Tibial nerve (tissue), 4 donors: ENCODE results near the gene DCPS. TPM values are rescaled to one million over a fixed set of nuclear protein-coding genes. Genes with fewer than 3 reads are reported as not detected.
"Not testable (repeated sequence)": the region's sequence is repeated elsewhere in the genome, so short reads cannot be mapped to it uniquely, and the experiment has no call there.

Experiments used
- DNase-seq, 2 donors: peaks; one replicate each; pipeline ENCODE4 v3.0.0-alpha.2; 2019; ENCODE audit warnings: low spot score in 2 of 2
- H3K27ac ChIP-seq, 4 donors: fragments of 200-600 bp; sonication (generic) in 3 of 4; one replicate each; pipeline ENCODE4 v1.5.1; 2017 to 2019; ENCODE audit warnings: mild to moderate bottlenecking in 1 of 4
- H3K27me3 ChIP-seq, 2 donors: fragments of 200-600 bp; sonication (generic) in 1 of 2; one replicate each; pipeline versions ENCODE4 v1.5.1 to v1.6.0; 2017 to 2019
- H3K36me3 ChIP-seq, 3 donors: fragments of 200-600 bp; sonication (generic); one replicate each; pipeline ENCODE4 v1.5.1; 2018 to 2019
- H3K4me1 ChIP-seq, 4 donors: fragments of 200-600 bp; sonication (generic) in 3 of 4; one replicate each; pipeline ENCODE4 v1.5.1; 2017 to 2019
- H3K4me3 ChIP-seq, 4 donors: fragments of 200-600 bp; sonication (generic) in 3 of 4; one replicate each; pipeline ENCODE4 v1.5.1; 2017 to 2019; ENCODE audit warnings: mild to moderate bottlenecking in 1 of 4, moderate library complexity in 1 of 4
- H3K9me3 ChIP-seq, 4 donors: fragments of 200-600 bp; sonication (generic) in 3 of 4; one replicate each; pipeline ENCODE4 v1.5.1; 2017 to 2019
- EP300 ChIP-seq, 2 donors: sonication (generic); formaldehyde crosslinking; IDR thresholded peaks; one replicate each; pipeline ENCODE4 v1.6.1; 2017; ENCODE audit warnings: antibody characterized with exemption in 2 of 2, mild to moderate bottlenecking in 1 of 2
- POLR2A ChIP-seq, 2 donors: fragments of 450-650 bp; IDR thresholded peaks; one replicate each; pipeline ENCODE4 v1.6.1; 2017; ENCODE audit warnings: antibody characterized with exemption in 2 of 2, mild to moderate bottlenecking in 2 of 2, moderate library complexity in 2 of 2
- WGBS, 2 donors: methylation state at CpG; one replicate each; pipeline ENCODE4 v1.1.5; 2018; 5-methylcytosine and 5-hydroxymethylcytosine counted together
- total RNA-seq, 4 donors: library from RNA; depleted of rRNA; stranded (reverse); fragments of >200 nt; gene quantifications; one replicate each; pipeline ENCODE4 v1.1.0, GENCODE V29; 2016
- TF ChIP-seq, protein P1 (sequence below), 5 experiments: fragments of 200-600 bp in 3 of 5; fragments of 450-650 bp in 2 of 5; sonication (generic) in 3 of 5; IDR thresholded peaks; one replicate each; pipeline ENCODE4 v1.5.1; 2016 to 2019; ENCODE audit warnings: antibody characterized with exemption in 5 of 5, mild to moderate bottlenecking in 3 of 5, moderate library complexity in 2 of 5

The DCPS gene
- total RNA-seq, 4 donors from 2014 or later, result 7.1 to 16.4 (median 11.9) TPM

DNA sequence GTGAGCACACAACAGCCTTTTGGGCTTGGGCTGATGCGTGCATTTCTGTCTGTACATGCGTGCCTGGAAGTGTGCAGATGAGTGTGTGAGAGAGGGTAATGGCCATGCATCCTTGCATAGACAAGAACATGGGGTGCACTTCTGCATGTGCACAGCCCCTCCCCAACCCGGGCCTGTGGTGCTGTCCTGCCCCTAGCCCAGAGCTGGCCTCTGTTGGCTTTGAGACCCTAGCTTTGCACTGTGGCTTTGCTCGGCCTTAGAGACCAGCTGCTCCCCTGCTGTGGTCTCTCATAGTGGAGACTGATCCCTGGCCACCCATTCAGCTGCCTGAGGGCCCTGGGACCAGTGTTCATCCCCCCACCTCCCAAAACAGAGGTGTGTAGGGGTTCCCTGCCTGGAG lies 77.0 kb downstream of the DCPS start:
- Histone ChIP-seq H3K4me3 (no peak overlapping the region), H3K27ac (peak overlapping the region in 1 of 4 donors; percentile 33), H3K36me3 (no peaks in the 10 kb centered on the region), H3K4me1 (peaks cover 0 to 40% (median 7%) of the 10 kb centered on the region in 4 donors), H3K27me3 (no peaks in the 10 kb centered on the region), H3K9me3 (no peaks in the 10 kb centered on the region)
- 83 to 94% methylated on average over 3 to 4 of the region's 4 CpGs for WGBS, 2 donors
- TF ChIP-seq POLR2A (IDR thresholded peaks at IDR 0.05) (no peak), EP300 (IDR thresholded peaks at IDR 0.05) (no peak)
- DNase-seq, result peak in 1 of 2 donors; percentile 8

DNA sequence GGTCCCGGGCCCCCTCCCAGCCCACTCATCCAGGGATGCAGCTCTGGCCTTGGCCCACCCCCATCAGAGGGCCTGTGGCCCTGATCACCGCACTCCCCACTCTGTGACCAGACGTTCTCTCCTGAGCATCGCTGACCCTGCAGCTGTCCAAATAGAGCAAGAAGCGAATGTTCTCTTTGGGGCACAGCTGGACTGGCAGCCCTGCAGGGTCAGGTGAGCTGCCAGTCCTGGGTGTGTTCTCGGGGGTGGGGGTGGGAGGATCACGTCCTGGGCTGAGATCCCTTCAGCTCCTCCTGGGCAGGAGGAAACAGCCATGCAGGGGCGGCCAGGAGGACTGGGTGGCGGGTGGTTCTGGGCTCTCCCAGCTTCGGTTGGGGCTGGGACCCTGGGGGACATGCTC lies 78.1 kb downstream of the DCPS start:
- H3K27me3 ChIP-seq, result not testable (repeated sequence)
- DNase-seq, result peak in 1 of 2 donors; percentile 1
- 39% methylated on average over 4 of the region's 10 CpGs; no CpG with 5 or more reads in 1 of the 2 donors for WGBS, 2 donors

DNA sequence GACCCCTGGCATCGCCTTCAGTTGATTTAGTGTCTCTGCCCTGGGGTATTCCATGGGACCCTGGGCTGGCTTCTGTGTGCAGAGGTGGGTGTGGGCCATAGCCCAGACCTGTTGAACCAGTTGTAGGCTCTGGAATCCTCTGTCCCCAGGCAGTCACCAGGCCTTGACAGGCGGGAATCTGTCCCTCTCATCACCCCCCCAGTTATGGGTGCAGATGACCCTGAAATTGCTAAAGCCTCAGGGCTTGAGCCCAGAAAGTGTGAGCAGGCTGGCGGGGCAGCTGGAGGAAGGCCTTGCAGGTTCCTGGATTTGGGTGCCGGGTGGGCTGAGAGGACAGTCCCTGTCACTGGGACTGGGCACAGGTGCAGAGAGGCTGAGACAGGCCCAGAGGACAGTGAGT lies 78.8 kb downstream of the DCPS start:
- H3K36me3 ChIP-seq, H3K4me3 ChIP-seq, H3K9me3 ChIP-seq, H3K27me3 ChIP-seq, H3K27ac ChIP-seq: not testable (repeated sequence)
- H3K4me1 ChIP-seq, result peaks cover 0 to 57% (median 7%) of the 10 kb centered on the region in 4 donors
- peak in 1 of 2 donors; percentile 4 for DNase-seq
- WGBS, 2 donors, result 90 to 93% methylated on average over 3 of the region's 4 CpGs

More for the DNA sequence above, 78.1 kb downstream of the DCPS start:
- H3K27ac ChIP-seq, H3K36me3 ChIP-seq, H3K4me3 ChIP-seq, H3K9me3 ChIP-seq: not testable (repeated sequence)
- H3K4me1 ChIP-seq, result peaks cover 0 to 50% (median 7%) of the 10 kb centered on the region in 4 donors

DNA sequence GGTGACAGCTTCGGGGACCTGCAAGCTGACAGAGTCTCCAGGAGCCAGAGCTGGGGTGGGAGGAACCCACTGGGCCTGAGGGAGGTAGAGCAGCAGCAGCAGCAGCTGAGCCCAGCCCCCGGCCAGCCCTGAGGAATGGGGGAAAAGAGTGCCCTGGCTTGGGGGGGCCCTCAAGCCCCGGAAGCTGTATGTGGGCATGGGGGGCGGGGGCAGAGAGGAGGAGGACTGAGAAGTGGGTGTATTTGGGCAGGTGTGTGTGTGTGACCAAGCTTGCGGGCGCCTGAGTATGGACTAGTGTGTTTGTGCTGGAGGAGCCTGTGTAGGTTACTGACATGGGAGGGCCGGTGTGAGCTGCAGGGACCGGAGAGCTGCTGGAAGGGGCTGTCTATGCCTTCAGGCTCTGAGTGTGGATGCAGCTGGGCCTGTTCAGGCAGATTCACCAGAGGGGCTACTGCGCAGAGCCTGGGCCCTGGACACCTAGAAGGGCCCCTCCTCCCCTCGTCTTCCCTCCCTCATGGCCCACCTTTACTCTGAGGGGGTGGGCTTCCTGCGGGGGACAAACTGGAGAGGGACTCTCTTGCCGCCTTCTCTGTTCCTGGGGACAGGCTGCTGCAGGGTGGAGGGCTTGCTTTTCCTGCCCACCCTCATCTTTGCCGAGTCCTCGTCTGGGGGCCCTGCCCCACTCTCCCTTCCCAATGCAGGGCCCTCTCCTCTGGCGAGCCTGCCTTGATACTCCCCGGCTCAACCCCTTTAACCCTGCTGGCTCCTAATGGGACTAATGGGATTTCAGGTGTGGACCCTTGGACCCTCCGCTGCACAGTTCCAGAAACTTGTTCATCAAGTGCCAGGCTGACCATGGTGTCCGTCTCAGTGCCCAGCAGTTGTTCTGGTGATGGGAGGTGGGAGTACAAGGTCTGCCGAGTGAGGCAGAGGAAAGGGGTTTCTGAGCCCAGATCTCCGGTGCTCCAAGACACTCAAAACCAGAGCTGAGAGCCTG lies 79.8 kb downstream of the DCPS start:
- no peaks in the 10 kb centered on the region for H3K27me3 ChIP-seq
- TF ChIP-seq EP300 (IDR thresholded peaks at IDR 0.05) (no peak), POLR2A (IDR thresholded peaks at IDR 0.05) (no peak)
- TF ChIP-seq, protein P1, sequence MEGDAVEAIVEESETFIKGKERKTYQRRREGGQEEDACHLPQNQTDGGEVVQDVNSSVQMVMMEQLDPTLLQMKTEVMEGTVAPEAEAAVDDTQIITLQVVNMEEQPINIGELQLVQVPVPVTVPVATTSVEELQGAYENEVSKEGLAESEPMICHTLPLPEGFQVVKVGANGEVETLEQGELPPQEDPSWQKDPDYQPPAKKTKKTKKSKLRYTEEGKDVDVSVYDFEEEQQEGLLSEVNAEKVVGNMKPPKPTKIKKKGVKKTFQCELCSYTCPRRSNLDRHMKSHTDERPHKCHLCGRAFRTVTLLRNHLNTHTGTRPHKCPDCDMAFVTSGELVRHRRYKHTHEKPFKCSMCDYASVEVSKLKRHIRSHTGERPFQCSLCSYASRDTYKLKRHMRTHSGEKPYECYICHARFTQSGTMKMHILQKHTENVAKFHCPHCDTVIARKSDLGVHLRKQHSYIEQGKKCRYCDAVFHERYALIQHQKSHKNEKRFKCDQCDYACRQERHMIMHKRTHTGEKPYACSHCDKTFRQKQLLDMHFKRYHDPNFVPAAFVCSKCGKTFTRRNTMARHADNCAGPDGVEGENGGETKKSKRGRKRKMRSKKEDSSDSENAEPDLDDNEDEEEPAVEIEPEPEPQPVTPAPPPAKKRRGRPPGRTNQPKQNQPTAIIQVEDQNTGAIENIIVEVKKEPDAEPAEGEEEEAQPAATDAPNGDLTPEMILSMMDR (IDR thresholded peaks at IDR 0.05), result no peak
- H3K4me3 ChIP-seq, result no peak overlapping the region
- peaks cover 0 to 61% (median 7%) of the 10 kb centered on the region in 4 donors for H3K4me1 ChIP-seq
- DNase-seq, result peak in 1 of 2 donors; percentile 11
- H3K27ac ChIP-seq, result no peak overlapping the region
- H3K9me3 ChIP-seq, result no peaks in the 10 kb centered on the region
- no peaks in the 10 kb centered on the region for H3K36me3 ChIP-seq
- WGBS, 2 donors, result 71 to 73% methylated on average over 16 to 20 of the region's 20 CpGs

DNA sequence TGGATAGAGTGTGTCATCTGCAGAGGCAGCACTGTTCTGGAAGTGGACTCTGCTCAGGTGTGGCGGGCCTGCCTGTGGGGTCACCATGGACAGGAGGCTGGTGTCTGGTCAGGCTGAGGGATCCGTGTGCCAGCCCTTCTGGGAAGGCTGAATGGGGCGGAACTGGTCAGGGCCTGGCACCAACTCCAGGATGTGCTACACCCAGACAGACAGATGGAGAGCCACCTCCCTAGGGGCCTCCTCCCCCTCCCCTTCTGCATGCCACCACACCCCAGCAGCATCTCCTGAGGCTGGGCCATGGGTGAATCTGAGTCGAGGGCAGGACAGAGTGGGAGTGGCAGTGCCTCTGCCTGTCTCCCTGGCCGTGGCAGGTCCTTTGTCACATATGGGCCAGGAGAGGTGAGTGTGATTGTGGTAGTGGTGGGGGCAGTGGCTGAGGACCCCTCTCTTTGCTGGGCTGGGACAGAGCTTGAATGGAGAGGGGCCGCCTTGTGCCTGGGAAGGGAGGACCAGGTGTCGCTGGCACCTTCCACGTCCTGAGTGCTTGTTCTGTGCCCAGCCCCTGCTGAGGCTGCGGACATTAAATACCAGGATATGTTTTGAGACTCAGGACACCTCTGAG lies 80.7 kb downstream of the DCPS start:
- peak in 1 of 2 donors; percentile 5 for DNase-seq
- Histone ChIP-seq H3K4me3 (no peak overlapping the region), H3K4me1 (peaks cover 0 to 55% (median 7%) of the 10 kb centered on the region in 4 donors), H3K9me3 (no peaks in the 10 kb centered on the region), H3K27me3 (no peaks in the 10 kb centered on the region), H3K27ac (no peak overlapping the region), H3K36me3 (no peaks in the 10 kb centered on the region)
- TF ChIP-seq EP300 (IDR thresholded peaks at IDR 0.05) (no peak), POLR2A (IDR thresholded peaks at IDR 0.05) (no peak)
- TF ChIP-seq, protein P1 (IDR thresholded peaks at IDR 0.05), result no peak
- WGBS, 2 donors, result 93 to 98% methylated on average over 7 to 9 of the region's 9 CpGs

DNA sequence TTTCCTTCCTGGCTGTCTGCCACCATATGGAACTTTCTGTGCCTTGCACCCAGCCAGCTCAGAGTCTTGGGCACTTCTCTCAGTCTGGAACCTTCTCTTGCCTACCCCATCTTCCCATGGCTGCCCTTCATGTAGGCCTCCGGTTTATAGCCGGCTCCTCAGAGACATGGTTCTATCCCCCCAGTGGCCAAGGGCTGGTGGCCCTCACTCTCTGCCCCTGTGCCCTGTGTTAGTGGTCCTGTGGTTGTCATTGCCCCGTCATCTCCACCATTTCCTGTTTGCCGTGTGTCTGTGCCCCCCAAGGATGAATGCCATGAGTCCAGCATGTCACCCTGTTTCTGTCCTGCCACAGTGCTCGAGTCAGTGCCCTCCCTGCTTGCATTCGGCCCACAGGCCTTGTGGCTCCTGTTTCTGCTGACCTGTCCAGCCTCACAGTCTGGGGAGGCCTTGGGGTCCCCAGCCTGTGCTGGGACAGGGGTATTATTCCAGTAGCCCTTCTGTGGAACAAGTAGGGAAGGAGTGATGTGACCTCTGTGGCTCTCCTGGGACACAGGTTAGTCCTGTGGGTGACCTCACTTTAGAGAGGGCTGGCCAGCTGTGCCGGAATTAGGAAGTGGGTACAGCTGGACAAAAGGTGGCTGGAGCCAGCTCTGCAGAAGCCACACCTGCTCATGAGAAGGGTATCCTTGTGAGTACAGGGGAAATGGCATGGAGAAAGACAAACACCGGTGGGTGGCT lies 82.3 kb downstream of the DCPS start:
- Histone ChIP-seq H3K27ac (peak overlapping the region in 1 of 4 donors; percentile 43), H3K27me3 (no peaks in the 10 kb centered on the region), H3K36me3 (no peaks in the 10 kb centered on the region), H3K4me3 (no peak overlapping the region), H3K4me1 (peaks cover 0 to 57% (median 2%) of the 10 kb centered on the region in 4 donors), H3K9me3 (no peaks in the 10 kb centered on the region)
- DNase-seq, result no peak
- TF ChIP-seq, protein P1 (IDR thresholded peaks at IDR 0.05), result no peak
- TF ChIP-seq EP300 (IDR thresholded peaks at IDR 0.05), result no peak
- no peak for TF ChIP-seq POLR2A (IDR thresholded peaks at IDR 0.05)
- 64 to 75% methylated on average over 8 of the region's 8 CpGs for WGBS, 2 donors

DNA sequence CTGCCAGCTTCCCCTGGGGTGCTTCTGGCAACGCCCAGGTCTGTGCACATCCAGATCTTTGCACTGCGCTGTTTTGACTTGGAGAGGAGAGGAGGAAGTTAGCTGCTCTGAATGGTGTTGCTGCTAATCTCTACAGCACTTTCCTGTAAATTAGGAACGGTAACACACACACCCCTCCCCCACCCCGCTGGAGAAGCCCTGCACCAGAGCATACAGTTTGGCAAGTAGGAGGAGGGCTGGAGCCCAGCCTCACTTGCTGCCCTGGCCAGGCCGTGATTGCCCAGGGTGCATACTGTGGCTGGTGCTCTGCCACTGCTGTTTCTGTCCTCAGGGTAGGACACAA lies 82.8 kb downstream of the DCPS start:
- not testable (repeated sequence) for H3K27me3 ChIP-seq, H3K36me3 ChIP-seq, H3K4me3 ChIP-seq, DNase-seq, H3K9me3 ChIP-seq, H3K27ac ChIP-seq
- 38 to 44% methylated on average over 3 to 5 of the region's 5 CpGs for WGBS, 2 donors
- H3K4me1 ChIP-seq, result peaks cover 0 to 62% (median 4%) of the 10 kb centered on the region in 4 donors
